Lower leg skin (tissue), 3 donors: ENCODE measurements around the gene GPR162.

ENCODE experiments used
- CTCF ChIP-seq, 3 donors: fragments of 450-650 bp; IDR thresholded peaks; one replicate each; pipeline ENCODE4 v1.5.1; 2016; ENCODE audit warnings: antibody characterized with exemption in 3 of 3, mild to moderate bottlenecking in 3 of 3, moderate library complexity in 2 of 3
- POLR2A ChIP-seq, 2 donors: fragments of 450-650 bp; IDR thresholded peaks; one replicate each; pipeline ENCODE4 v1.6.1; 2016 to 2017; ENCODE audit warnings: antibody characterized with exemption in 2 of 2, mild to moderate bottlenecking in 1 of 2, moderate library complexity in 1 of 2

- TF ChIP-seq POLR2A (IDR thresholded peaks at IDR 0.05) (no peak), CTCF (IDR thresholded peaks at IDR 0.05) (no peak)
These were observed at the start of gene GPR162 for GRCh38 chr12:6821591-6822425.
